Measurements from ENCODE around the gene TRIM46.

TRIM46 gene

GRCh38 chr1:155171836-155172731 is 1.6 kb upstream of the TRIM46 start:
- no peak for DNase-seq (ENCODE audit: low read depth in 2 of 3, low spot score in 2 of 3)

DNA sequence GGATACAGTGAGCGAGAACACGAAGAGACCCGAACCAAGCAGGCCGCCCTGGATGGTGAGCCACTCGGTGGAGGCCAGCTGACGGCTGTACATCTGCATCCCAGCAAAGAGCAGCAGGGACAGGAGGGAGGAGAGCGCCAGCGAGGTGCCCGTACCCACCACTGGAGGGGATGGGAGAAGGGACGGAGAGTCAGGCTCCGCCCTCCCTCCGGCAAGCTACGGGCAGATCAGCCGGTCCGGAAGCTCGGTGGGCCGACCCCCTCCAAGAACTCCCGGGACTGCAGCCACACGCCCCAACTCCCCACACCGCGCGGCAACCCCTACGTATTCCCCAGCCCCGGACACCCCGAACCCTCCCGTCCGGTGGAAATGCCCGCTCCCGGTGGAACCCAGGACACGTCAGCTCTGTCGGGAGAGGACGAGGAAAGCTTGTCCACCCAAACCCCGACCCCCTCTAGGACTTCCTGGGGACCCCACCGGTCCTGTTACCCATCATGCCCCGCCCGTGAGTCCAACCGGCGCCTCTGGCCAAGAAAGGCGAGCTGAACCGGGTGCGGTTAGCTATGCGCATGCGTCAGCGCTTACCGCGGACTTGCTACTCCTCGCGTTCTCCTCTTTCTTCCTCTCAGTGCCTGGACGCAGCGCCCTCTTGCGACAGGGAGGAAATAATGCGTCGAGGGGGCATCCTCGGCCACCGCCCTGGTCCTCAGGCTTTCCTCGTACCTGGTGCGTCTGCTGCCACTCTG is 744 bp upstream of the TRIM46 start, which contains the start of gene KRTCAP2:
Gene KRTCAP2, minus strand, starts transcription at position 573 of the 746 bp plus-strand sequence. Its CDS starts 80 bp downstream, at position 493.
- DNase-seq (ENCODE audit: low read depth in 2 of 3, low spot score in 2 of 3) = peak; percentile 88 to 92 (median 89)

- no peak for DNase-seq (ENCODE audit: low read depth in 2 of 3, low spot score in 2 of 3)
Observed at GRCh38 chr1:155174324-155175280, 953 bp downstream of the TRIM46 start.

DNA sequence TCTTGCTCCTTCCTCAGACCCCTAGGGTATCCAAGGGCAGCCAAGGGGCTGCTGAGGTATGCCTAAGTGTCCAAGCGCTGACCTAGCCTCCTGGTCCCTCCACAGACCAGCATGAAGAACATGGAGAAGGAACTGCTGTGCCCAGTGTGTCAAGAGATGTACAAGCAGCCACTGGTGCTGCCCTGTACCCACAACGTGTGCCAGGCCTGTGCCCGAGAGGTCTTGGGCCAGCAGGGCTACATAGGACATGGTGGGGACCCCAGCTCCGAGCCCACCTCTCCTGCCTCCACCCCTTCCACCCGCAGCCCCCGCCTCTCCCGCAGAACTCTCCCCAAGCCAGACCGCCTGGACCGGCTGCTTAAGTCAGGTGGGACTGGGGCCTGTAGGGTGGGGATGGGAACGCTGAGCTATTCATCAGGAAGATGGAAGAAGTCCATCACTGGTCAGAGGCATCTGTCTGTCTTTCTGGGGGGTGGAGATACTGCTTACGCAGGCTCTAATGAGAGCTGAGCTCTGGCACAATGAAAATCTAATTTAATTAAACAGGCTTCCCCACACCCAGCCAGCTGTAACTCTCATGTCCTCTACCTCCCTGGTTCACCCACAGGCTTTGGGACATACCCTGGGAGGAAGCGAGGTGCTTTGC is 1.8 kb downstream of the TRIM46 start:
- DNase-seq (ENCODE audit: low read depth in 2 of 3, low spot score in 2 of 3) = no peak

DNA sequence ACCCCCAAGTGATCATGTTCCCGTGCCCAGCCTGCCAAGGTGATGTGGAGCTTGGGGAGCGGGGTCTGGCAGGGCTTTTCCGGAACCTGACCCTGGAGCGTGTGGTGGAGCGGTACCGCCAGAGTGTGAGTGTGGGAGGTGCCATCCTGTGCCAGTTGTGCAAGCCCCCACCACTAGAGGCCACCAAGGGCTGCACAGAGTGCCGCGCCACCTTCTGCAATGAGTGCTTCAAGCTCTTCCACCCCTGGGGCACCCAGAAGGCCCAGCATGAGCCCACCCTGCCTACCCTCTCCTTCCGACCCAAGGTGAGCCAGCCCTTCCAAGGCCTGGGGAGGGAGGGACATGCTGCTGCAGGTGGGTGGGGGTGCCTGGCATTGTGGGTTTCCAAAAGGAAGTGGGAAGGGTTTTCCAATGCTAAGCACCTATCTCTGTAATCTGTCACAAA is 2.3 kb downstream of the TRIM46 start:
- no peak for DNase-seq (ENCODE audit: low read depth in 2 of 3, low spot score in 2 of 3)

GRCh38 chr1:155176544-155177071 is 3.0 kb downstream of the TRIM46 start:
- DNase-seq (ENCODE audit: low read depth in 2 of 3, low spot score in 2 of 3) = peak; percentile 60 to 87 (median 86)

DNA sequence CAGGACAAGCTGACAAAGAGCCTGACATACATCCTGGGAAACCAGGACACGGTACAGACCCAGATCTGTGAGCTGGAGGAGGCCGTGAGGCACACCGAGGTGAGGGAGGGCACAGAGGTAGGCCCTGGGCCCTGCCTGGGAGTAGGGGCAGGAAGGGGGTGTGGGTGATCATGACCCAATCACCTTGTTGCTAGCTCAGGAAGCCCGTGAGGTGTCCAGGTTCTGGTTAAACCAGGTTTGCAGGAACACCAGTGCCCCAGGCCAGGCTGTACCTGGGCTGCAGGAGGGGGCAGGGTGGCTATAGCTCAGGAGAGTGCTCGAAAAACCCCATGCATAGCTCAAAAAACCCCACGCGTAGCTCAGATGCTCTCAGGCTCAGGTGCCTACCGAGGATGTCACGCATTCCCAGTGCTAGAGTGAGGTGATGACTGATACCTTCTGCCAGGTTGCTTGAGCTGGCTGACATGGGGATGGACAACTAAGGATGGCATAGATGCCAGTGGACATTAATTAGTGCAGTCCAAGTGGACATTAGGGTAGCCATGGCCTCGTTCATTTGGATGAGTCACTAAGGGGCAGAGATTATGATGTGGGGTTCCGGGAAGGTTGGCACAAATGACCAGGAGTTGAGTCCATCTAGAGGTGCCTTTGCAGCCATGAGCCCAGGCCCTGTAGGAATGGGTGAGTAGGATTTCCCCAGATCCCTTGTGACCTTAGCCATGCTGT is 3.7 kb downstream of the TRIM46 start:
- DNase-seq (ENCODE audit: low read depth in 2 of 3, low spot score in 2 of 3) = no peak

GRCh38 chr1:155177918-155178281 is 4.3 kb downstream of the TRIM46 start:
- DNase-seq (ENCODE audit: low read depth in 2 of 3, low spot score in 2 of 3) = no peak

DNA sequence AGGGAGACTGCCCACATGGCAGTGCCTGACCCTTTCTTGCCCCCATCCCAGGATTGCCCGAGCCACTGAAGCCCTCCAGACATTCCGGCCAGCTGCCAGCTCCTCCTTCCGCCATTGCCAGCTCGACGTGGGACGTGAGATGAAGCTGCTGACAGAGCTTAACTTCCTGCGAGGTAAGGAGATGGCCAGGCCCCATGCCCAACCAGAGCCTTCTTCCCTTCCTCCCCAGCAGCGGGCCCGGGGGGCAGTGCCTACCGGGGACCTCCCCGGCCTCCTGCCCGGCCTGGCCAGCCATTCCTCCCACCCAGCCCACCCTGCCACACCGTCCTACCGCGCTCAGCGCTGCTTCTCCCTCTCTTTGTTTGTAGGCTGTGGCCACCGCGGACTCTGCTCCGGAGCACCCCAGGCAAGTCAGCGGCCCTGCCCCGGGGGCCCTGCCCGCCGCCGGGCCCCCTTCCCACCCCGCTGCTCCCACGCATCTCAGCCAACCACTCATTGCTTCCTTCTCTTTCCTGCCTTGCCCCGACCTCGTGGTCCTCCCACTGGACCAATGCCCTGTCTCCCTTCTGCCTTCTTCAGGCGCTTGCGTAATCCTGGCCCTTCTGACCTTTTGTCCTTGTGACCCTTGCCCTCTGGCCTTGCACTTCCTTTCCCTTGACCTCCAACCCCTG is 4.9 kb downstream of the TRIM46 start:
- DNase-seq (ENCODE audit: low read depth in 2 of 3, low spot score in 2 of 3) = no peak

GRCh38 chr1:155179112-155180031 is 5.7 kb downstream of the TRIM46 start:
- DNase-seq (ENCODE audit: low read depth in 2 of 3, low spot score in 2 of 3) = no peak

DNA sequence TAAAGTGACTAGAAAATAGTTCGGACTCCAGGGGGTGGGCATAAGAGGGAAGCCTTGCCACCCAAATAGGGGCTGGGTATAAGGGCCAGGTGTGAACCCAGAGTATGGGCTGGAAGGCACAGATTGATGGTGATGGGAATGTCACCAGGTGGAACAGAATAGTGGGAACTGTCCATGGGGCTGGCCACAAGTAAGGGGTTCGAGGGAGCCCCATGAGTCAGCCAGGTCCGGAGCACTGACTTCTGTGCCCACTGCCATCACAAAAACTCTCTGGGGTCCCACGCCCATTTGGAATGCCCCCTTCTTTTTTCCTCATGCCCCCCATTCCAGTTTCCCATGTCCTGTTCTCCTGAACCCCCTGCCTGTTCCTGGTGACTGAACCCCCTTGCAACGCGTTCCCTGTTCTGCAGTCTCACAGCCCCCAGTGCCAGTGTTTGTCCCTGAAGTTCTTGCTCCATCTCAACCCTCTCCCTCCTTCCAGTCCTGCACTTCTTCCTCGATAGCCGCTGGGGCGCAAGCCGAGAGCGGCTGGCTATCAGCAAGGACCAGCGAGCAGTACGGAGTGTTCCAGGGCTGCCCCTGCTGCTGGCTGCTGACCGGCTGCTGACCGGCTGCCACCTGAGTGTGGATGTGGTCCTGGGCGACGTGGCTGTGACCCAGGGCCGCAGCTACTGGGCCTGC is 7.9 kb downstream of the TRIM46 start:
- no peak for DNase-seq (ENCODE audit: low read depth in 2 of 3, low spot score in 2 of 3)

GRCh38 chr1:155182052-155182550 is 8.5 kb downstream of the TRIM46 start:
- no peak for DNase-seq (ENCODE audit: low read depth in 2 of 3, low spot score in 2 of 3)

DNA sequence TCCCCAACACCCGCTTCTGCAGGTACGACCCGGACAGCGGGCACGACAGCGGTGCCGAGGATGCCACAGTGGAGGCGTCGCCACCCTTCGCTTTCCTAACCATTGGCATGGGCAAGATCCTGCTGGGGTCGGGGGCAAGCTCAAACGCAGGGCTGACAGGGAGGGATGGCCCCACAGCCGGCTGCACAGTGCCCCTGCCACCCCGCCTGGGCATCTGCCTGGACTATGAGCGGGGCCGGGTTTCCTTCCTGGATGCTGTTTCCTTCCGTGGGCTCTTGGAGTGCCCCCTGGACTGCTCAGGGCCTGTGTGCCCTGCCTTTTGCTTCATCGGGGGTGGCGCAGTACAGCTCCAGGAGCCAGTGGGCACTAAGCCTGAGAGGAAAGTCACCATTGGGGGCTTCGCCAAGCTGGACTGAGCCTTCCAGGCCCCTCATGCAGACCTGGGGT is 10.1 kb downstream of the TRIM46 start:
- DNase-seq (ENCODE audit: low read depth in 2 of 3, low spot score in 2 of 3) = no peak

- DNase-seq (ENCODE audit: low read depth in 2 of 3, low spot score in 2 of 3) = no peak
Observed at GRCh38 chr1:155184351-155184811, 10.7 kb downstream of the TRIM46 start.

DNA sequence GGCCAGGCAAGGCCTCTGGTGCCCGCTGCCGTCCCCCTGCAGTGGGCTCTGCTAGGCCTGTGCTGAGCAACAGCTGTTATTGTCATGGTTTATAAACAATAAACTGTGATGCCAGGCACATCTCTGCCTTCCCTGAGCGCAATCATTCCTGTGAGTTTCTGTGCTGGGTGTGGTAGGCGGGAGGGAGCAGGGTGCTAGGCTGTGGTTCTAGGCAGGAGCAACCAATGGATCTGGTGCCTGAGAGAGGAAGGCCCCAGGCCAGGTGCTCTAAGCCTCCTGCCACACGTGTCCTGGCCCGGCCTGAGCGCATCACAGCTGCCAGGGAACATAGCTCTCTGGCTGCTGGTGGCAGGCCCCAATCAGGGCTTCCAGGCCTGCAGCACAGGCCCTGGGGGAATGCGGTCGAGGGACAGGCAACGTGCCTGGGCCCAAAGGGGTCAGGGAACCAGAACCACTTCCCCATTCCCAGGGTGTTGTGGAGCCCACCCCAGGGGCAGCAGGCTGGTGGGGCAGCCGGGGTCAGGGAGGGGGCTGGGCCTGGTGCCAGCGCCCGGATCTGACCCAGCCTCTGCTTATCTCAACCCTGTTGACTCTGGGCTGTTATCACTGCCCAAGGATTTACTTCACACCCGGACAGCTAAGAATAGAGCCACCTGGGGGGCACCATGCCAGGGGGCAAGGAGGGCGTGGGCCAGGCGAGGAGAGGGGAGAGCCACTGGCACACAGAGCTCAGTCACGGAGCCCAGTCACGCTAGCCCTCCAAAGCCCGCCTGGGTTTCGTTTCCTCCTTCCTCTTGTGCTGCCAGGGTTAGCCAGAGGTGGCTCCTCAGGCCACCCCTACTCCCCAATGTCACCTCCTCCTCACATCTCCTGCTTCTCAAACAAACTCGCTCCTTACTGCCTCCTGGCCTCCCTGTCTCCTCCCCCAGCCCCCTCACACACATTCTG is 11.5 kb downstream of the TRIM46 start:
- no peak for DNase-seq (ENCODE audit: low read depth in 2 of 3, low spot score in 2 of 3)

DNA sequence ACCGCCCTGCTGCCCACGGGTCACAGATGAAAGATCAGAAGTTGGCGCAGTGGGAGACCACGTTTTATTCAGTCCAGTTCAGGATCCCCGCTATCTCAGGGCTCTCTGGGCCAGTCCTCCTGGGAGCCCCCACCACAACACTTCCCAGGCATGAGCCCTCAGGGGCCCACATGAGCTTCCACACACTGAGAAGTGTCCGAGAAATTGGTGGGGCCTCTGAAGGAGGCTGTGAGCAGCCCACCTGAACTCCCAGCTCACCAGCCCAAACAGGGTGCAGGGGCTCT is 12.1 kb downstream of the TRIM46 start:
- no peak for DNase-seq (ENCODE audit: low read depth in 2 of 3, low spot score in 2 of 3)
